Transverse colon (tissue), 4 donors: ENCODE measurements around the gene EPHA4. TPM values are rescaled to one million over a fixed set of nuclear protein-coding genes. Genes with fewer than 3 reads are reported as not detected.

ENCODE experiments used
- DNase-seq: peaks from one replicate; pipeline ENCODE4 v3.0.0-alpha.2; 2019
- H3K27ac ChIP-seq, 4 donors: fragments of 200-600 bp; sonication (generic); 2 replicates each; pipeline ENCODE4 v1.5.1; 2016 to 2018; ENCODE audit warnings: inconsistent platforms in 4 of 4
- H3K27me3 ChIP-seq: fragments of 200-600 bp; sonication (generic); 2 replicates; pipeline ENCODE4 v1.5.1; 2017; ENCODE audit warnings: inconsistent platforms
- H3K36me3 ChIP-seq, 4 donors: fragments of 200-600 bp; sonication (generic); 2 replicates each; pipeline ENCODE4 v1.5.1; 2017 to 2019; ENCODE audit warnings: inconsistent platforms in 4 of 4
- H3K4me1 ChIP-seq, 4 donors: fragments of 200-600 bp; sonication (generic); 2 replicates each; pipeline ENCODE4 v1.5.1; 2017 to 2020; ENCODE audit warnings: inconsistent platforms in 4 of 4
- H3K4me3 ChIP-seq, 4 donors: fragments of 200-600 bp; sonication (generic); 1 replicate in 1 of 4; 2 replicates in 3 of 4; pipeline versions ENCODE4 v1.5.1 to v1.6.1; 2017 to 2019; ENCODE audit warnings: inconsistent platforms in 4 of 4
- H3K9me3 ChIP-seq, 2 donors: fragments of 200-600 bp; sonication (generic); 2 replicates each; pipeline ENCODE4 v1.5.1; 2017 to 2019; ENCODE audit warnings: inconsistent platforms in 2 of 2
- EP300 ChIP-seq: sonication (generic); formaldehyde crosslinking; IDR thresholded peaks from one replicate; pipeline ENCODE4 v1.6.1; 2017; ENCODE audit warnings: antibody characterized with exemption, low read depth
- POLR2A ChIP-seq: fragments of 450-650 bp; IDR thresholded peaks from one replicate; pipeline ENCODE4 v1.6.1; 2016; ENCODE audit warnings: antibody characterized with exemption, mild to moderate bottlenecking, moderate library complexity
- POLR2AphosphoS5 ChIP-seq, 3 donors: sonication (generic); formaldehyde crosslinking; IDR thresholded peaks; one replicate each; pipeline ENCODE4 v1.6.1; 2016; ENCODE audit warnings: antibody characterized with exemption in 3 of 3
- whole genome bisulfite sequencing, 2 donors: methylation state at CpG; one replicate each; pipeline ENCODE4 v1.1.5; 2018; ENCODE audit warnings: low coverage in 1 of 2; 5-methylcytosine and 5-hydroxymethylcytosine counted together
- in situ Hi-C, 4 donors: fragments of 200-750 bp; cut with MboI; loops; one replicate each; pipeline versions ENCODE4 v1.15.0 to v1.15.1; 2017; ENCODE audit warnings: low sequenced_read_pairs in 3 of 4, low pct_ligation_motif_present in 1 of 4, low pct_unique_long_range_greater_than_20kb in 1 of 4
- intact Hi-C: fragments of 100-400 bp; cut with DNase I; formaldehyde crosslinking; loops from one replicate; pipeline ENCODE4 v1.15.1; 2023; ENCODE audit warnings: low total_unique reads
- total RNA-seq, 4 donors: library from RNA; depleted of rRNA; stranded (reverse); fragments of >200 nt; gene quantifications; one replicate each; pipeline ENCODE4 v1.1.0, GENCODE V29; 2016
- TF ChIP-seq, protein P1 (sequence below), 5 experiments: fragments of 200-600 bp in 3 of 5; fragments of 450-650 bp in 2 of 5; sonication (generic) in 3 of 5; IDR thresholded peaks; 1 replicate in 2 of 5; 2 replicates in 3 of 5; pipeline ENCODE4 v1.5.1; 2016 to 2017; ENCODE audit warnings: antibody characterized with exemption in 5 of 5, inconsistent platforms in 3 of 5, mild to moderate bottlenecking in 2 of 5, moderate library complexity in 1 of 5

The EPHA4 gene
- 10 to 100 TPM in 3 of 4 donors, 1 to 10 TPM in 1; 1.5 to 21.0 (median 13.8) TPM for total RNA-seq

DNA sequence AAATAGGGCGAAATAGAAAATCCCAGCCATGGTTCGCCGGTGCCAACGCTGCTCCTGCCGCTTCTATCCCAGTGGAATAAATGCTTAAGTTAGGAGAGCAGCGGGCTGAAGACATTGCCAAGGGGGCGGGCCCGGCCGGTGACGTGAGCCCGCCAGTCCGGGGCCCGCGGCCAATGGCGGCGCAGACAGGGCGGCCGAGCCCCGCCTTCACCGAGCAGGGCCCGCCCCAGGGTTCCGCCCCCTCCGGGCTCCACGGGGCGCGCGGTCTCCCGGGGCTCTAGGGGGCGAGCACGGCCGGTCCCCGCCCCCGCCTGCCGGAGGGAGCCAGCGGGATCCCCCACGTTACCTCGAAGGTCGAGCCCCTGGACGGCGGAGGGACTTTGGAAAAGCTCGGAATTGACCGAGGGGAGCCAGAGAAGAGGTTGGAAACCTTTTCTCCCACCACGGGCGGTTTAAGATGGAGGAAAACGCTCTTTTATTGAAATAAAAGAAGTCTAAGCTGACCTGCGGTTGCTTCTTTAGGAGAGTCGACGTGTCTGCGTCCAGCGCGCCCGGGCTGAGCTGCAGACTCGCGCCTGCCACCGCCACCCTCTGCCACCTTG is at the start of gene EPHA4:
Gene EPHA4, minus strand, starts transcription at position 86 of the 602 bp plus-strand sequence. Its CDS starts 56 bp downstream, at position 30.
- no peaks in the 10 kb centered on the region for H3K9me3 ChIP-seq
- in situ Hi-C loops (loop anchor here (5.0 to 10.0 kb wide), 2 partner anchors 885 to 888 kb away; no protein-coding TSS in a partner anchor), intact Hi-C loops (loop anchor here (5.0 kb wide), 2 partner anchors 135 to 395 kb away; no protein-coding TSS in a partner anchor)
- peak; percentile 91 for DNase-seq
- peak within 1 kb of the TSS; percentile 67 to 93 (median 74) for H3K4me3 ChIP-seq
- peaks cover 26% of the 10 kb centered on the region for H3K27me3 ChIP-seq
- H3K27ac ChIP-seq, result peak within 1 kb of the TSS; percentile 86 to 90 (median 90)
- 0% methylated on average over 1 to 31 of the region's 55 CpGs for WGBS, 2 donors
- TF ChIP-seq EP300 (no peak), POLR2AphosphoS5 (IDR thresholded peaks at IDR 0.05) (peak; percentile 95 to 98 (median 96)), POLR2A (peak; percentile 87)
- TF ChIP-seq, protein P1, sequence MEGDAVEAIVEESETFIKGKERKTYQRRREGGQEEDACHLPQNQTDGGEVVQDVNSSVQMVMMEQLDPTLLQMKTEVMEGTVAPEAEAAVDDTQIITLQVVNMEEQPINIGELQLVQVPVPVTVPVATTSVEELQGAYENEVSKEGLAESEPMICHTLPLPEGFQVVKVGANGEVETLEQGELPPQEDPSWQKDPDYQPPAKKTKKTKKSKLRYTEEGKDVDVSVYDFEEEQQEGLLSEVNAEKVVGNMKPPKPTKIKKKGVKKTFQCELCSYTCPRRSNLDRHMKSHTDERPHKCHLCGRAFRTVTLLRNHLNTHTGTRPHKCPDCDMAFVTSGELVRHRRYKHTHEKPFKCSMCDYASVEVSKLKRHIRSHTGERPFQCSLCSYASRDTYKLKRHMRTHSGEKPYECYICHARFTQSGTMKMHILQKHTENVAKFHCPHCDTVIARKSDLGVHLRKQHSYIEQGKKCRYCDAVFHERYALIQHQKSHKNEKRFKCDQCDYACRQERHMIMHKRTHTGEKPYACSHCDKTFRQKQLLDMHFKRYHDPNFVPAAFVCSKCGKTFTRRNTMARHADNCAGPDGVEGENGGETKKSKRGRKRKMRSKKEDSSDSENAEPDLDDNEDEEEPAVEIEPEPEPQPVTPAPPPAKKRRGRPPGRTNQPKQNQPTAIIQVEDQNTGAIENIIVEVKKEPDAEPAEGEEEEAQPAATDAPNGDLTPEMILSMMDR (IDR thresholded peaks at IDR 0.05), result peak in 2 of 5 experiments; percentile 31 to 32
- H3K36me3 ChIP-seq, result no peaks in the 10 kb centered on the region
- H3K4me1 ChIP-seq, result peaks cover 6 to 35% (median 19%) of the 10 kb centered on the region in 4 donors

DNA sequence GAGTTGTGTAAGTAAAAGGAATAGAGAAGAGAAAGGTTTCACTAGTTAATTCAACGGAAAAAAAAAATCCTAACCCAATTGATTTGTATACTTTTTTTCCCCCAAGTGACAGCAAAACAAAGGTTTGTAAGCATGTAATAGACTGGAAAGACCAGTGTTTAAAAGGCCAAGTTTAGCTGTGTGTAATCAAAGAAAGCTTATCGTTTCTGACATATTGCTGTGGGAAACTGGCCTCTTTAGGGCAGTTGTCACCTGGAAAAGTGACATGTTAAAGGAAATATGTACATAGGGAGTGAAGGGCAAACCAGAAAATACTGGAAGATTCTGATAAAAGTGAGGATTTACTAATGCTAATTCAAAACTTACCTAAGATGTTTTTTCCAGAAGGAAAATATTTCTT is 45.9 kb upstream of the EPHA4 start:
- Histone ChIP-seq H3K27ac (no peak overlapping the region), H3K4me3 (no peak overlapping the region), H3K27me3 (no peaks in the 10 kb centered on the region), H3K9me3 (no peaks in the 10 kb centered on the region), H3K36me3 (no peaks in the 10 kb centered on the region), H3K4me1 (no peaks in the 10 kb centered on the region)
- WGBS, 2 donors, result 70 to 74% methylated on average over 2 of the region's 2 CpGs
- DNase-seq, result no peak
- TF ChIP-seq POLR2A, result no peak
- TF ChIP-seq POLR2AphosphoS5 (IDR thresholded peaks at IDR 0.05), result no peak
- TF ChIP-seq, protein P1 (IDR thresholded peaks at IDR 0.05), result no peak
- TF ChIP-seq EP300, result no peak
- intact Hi-C loops (no loop called here), in situ Hi-C loops (no loop called here)

DNA sequence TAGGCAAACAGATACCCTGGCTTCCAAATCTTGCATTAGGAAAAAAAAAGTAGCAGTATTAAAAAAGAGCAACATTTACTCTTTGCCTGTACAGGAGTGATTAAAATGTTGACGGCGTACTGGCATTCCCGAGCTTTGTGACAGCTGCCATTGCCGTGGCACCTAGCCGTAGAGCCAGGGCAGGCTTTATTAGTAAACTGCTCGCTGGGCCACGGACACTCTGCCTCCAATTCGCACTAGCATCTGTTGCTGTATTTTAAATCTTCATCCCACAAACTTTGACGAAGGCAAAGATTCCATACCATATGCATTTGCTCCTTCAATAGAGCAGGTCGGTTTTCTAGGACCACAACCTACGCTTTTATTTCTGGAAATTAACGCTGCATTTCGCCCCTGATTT is 44.5 kb upstream of the EPHA4 start:
- Histone ChIP-seq H3K4me1 (no peaks in the 10 kb centered on the region), H3K36me3 (no peaks in the 10 kb centered on the region), H3K27me3 (no peaks in the 10 kb centered on the region), H3K4me3 (no peak overlapping the region), H3K27ac (no peak overlapping the region), H3K9me3 (no peaks in the 10 kb centered on the region)
- TF ChIP-seq EP300 (no peak), POLR2AphosphoS5 (IDR thresholded peaks at IDR 0.05) (no peak), POLR2A (no peak)
- TF ChIP-seq, protein P1 (IDR thresholded peaks at IDR 0.05), result no peak
- in situ Hi-C loops (no loop called here), intact Hi-C loops (no loop called here)
- DNase-seq, result no peak
- 92 to 93% methylated on average over 12 to 13 of the region's 13 CpGs for WGBS, 2 donors

DNA sequence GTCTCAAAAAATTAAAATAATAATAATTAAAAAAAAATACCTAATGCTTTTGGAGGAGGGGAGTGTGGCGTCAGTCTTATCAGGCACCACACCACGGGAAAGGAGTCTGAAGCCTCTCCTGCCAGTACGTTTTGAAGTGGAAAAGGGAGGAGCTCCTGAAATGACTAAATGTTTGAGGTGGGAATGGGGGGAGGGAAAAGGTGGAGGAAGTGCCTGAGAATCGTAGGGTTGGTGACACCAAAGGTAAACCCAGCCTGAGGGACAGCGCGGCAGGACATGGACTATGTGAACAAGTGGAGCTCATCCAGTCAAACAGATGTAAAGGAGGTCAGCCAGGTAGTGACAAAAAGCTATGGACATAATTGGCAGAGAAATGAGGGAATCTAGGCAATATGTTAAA is 42.2 kb upstream of the EPHA4 start:
- TF ChIP-seq EP300, result no peak
- no peak for TF ChIP-seq POLR2AphosphoS5 (IDR thresholded peaks at IDR 0.05)
- TF ChIP-seq, protein P1 (IDR thresholded peaks at IDR 0.05), result no peak
- TF ChIP-seq POLR2A, result no peak
- 63% methylated on average over 6 of the region's 6 CpGs for WGBS, 2 donors
- intact Hi-C loops, result no loop called here

More for the DNA sequence above, 42.2 kb upstream of the EPHA4 start:
- in situ Hi-C loops, result no loop called here
- no peaks in the 10 kb centered on the region for H3K36me3 ChIP-seq
- no peak overlapping the region for H3K27ac ChIP-seq
- H3K4me3 ChIP-seq, result no peak overlapping the region
- H3K27me3 ChIP-seq, result no peaks in the 10 kb centered on the region
- no peak for DNase-seq
- no peaks in the 10 kb centered on the region for H3K4me1 ChIP-seq
- H3K9me3 ChIP-seq, result no peaks in the 10 kb centered on the region
